ENCODE data around the gene LPP. TPM values are rescaled to one million over a fixed set of nuclear protein-coding genes. Genes with fewer than 3 reads are reported as not detected.

Gene LPP
- total RNA-seq, 2 donors from 2014 or later = 170 to 246 TPM

DNA sequence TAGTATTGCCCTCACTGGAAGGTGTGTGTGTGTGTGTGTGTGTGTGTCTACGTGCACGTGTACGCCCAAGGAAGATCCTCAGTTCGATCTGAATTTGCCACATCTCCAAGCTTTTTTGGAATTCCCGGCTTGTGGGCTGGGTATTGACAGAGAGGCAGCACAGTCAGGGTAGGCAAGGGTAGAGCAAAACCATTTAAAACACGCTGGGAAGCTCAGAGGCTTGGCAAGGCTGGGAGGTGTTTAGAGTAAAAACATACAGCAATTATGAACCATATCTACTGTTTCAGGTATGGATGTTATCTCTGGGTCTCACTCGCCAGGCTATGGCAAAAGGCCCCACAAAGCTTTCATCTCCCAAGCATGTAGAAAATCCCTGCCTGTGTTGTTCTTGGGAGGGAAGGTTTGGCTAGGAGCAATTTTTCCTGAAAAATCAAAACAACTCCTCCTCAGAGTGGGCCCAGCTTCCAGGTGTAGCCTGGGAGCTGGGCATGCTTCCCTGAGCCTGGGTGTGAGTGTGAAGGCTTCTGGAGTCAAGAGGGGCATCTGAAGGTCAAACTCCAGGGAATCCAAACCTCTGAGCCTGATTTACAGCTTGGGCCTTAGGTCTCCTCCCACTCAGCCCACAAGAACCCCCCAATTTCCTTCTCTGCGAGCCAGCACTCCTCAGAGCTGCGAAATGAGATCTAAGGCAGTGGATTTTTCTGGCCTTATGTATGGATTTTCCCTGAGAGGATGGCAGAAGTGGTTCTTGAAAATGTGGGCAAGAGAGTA is 773.0 kb downstream of the LPP start:
- Histone ChIP-seq H3K9ac (ENCODE audit: low read depth in 2 of 2, low read length in 2 of 2) (no peak overlapping the region), H3K9me3 (no peaks in the 10 kb centered on the region), H3K36me3 (no peaks in the 10 kb centered on the region), H3K4me3 (no peak overlapping the region), H3K4me1 (no peaks in the 10 kb centered on the region), H3K27ac (no peak overlapping the region), H3K27me3 (no peaks in the 10 kb centered on the region)
- DNase-seq = no peak
- TF ChIP-seq, protein P1, sequence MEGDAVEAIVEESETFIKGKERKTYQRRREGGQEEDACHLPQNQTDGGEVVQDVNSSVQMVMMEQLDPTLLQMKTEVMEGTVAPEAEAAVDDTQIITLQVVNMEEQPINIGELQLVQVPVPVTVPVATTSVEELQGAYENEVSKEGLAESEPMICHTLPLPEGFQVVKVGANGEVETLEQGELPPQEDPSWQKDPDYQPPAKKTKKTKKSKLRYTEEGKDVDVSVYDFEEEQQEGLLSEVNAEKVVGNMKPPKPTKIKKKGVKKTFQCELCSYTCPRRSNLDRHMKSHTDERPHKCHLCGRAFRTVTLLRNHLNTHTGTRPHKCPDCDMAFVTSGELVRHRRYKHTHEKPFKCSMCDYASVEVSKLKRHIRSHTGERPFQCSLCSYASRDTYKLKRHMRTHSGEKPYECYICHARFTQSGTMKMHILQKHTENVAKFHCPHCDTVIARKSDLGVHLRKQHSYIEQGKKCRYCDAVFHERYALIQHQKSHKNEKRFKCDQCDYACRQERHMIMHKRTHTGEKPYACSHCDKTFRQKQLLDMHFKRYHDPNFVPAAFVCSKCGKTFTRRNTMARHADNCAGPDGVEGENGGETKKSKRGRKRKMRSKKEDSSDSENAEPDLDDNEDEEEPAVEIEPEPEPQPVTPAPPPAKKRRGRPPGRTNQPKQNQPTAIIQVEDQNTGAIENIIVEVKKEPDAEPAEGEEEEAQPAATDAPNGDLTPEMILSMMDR (IDR thresholded peaks at IDR 0.05) = no peak
- intact Hi-C loops (cut with DNase I) = no loop called here

DNA sequence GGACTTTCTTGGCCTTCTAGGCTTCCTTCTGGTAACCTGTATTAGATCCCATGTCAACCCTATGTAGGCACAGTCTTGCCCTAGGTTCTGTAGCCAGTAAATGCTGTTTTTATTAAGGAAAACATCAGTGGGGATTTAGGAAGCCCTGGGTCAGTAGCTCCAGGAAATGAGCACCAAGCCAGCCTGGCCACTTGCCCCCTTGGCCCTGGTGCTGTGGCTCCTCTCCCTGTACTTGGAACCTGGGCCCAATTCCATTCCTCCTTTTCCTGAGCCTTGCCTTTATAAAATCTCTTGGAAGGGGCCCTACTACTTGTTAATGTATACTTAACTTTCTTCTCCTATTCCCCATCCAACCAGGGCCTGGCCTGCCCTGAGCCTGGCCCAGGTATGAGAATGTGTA is 774.0 kb downstream of the LPP start:
- H3K36me3 ChIP-seq = no peaks in the 10 kb centered on the region
- DNase-seq = no peak
- H3K9ac ChIP-seq (ENCODE audit: low read depth in 2 of 2, low read length in 2 of 2) = no peak overlapping the region
- no peaks in the 10 kb centered on the region for H3K4me1 ChIP-seq
- intact Hi-C loops (cut with DNase I) = no loop called here
- H3K27me3 ChIP-seq = no peaks in the 10 kb centered on the region
- no peak overlapping the region for H3K4me3 ChIP-seq
- no peak overlapping the region for H3K27ac ChIP-seq
- TF ChIP-seq, protein P1 (IDR thresholded peaks at IDR 0.05) = no peak
- no peaks in the 10 kb centered on the region for H3K9me3 ChIP-seq

DNA sequence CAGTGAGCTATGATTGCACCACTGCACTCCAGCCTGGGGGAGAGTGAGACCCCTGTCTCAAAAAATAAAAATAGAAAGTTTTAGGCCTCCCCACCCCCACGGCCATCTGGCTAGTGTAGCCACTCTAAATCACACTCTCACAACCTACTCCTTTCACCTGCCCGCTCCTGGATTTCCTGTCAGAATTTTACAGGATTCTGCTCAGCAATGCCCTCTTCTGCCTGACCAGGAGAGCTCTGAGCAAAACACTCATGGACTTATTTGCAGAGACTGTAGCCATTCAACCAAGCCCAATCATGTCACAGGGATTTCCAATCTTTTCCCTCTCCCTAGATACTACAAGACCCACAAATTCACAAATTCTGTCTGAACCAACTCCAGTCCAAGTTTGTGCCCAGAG is 775.2 kb downstream of the LPP start:
- H3K36me3 ChIP-seq = no peaks in the 10 kb centered on the region
- no peak overlapping the region for H3K9ac ChIP-seq (ENCODE audit: low read depth in 2 of 2, low read length in 2 of 2)
- TF ChIP-seq, protein P1 (IDR thresholded peaks at IDR 0.05) = no peak
- H3K27me3 ChIP-seq = no peaks in the 10 kb centered on the region
- no peaks in the 10 kb centered on the region for H3K9me3 ChIP-seq
- intact Hi-C loops (cut with DNase I) = no loop called here
- peak; percentile 31 for DNase-seq
- no peaks in the 10 kb centered on the region for H3K4me1 ChIP-seq
- H3K4me3 ChIP-seq = no peak overlapping the region
- H3K27ac ChIP-seq = no peak overlapping the region

DNA sequence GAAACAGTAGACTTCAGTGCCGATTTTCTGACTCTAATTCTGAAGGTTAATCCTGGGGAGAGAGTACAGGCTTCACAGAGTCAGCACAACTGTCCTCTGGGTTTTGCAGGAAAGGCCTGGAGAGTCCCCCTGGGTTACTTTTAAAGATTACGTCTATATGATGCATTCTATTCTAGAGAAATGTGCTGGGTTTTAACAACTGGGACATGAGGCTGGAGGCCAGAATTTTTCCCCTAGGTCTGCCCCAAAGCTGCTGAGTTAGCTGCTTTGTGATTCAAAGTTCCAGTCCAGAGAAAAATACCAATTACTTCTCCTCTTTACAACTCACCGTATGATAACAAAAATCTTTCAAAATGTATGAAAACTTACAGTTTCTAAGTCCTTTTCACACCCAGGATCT is 777.1 kb downstream of the LPP start:
- TF ChIP-seq, protein P1 (IDR thresholded peaks at IDR 0.05) = no peak
- Histone ChIP-seq H3K27ac (no peak overlapping the region), H3K9me3 (no peaks in the 10 kb centered on the region), H3K4me3 (no peak overlapping the region), H3K27me3 (no peaks in the 10 kb centered on the region), H3K9ac (ENCODE audit: low read depth in 2 of 2, low read length in 2 of 2) (no peak overlapping the region), H3K36me3 (no peaks in the 10 kb centered on the region), H3K4me1 (no peaks in the 10 kb centered on the region)
- no peak for DNase-seq
- intact Hi-C loops (cut with DNase I) = no loop called here

DNA sequence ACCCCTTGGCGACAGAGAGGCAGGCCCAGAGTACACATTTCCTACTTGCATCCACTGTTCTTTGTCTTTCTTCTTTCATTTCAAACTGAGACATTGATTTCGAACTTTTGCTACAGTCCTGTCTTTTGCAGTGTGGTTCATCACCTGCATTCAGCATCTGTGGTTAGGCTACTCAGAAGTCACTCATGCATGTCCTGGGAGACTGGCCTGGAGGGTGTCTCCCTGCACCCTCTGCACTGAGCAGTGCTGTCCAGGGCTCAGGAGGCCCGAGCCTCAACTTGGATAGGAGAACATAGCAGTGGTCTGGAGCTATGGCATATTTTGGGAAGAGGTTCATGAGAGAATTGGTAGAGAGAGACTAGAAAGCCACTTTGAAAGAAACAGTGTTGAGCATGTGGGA is 777.6 kb downstream of the LPP start:
- H3K27me3 ChIP-seq = no peaks in the 10 kb centered on the region
- H3K9ac ChIP-seq (ENCODE audit: low read depth in 2 of 2, low read length in 2 of 2) = no peak overlapping the region
- no peaks in the 10 kb centered on the region for H3K9me3 ChIP-seq
- intact Hi-C loops (cut with DNase I) = no loop called here
- no peak overlapping the region for H3K4me3 ChIP-seq
- TF ChIP-seq, protein P1 (IDR thresholded peaks at IDR 0.05) = no peak
- no peaks in the 10 kb centered on the region for H3K4me1 ChIP-seq
- no peak for DNase-seq
- no peaks in the 10 kb centered on the region for H3K36me3 ChIP-seq
- no peak overlapping the region for H3K27ac ChIP-seq

Data from colonic mucosa (tissue), 4 donors.